ENCODE data around the gene SEC16B.

The SEC16B gene

GRCh38 chr1:177983482-177984135, 13.8 kb upstream of the SEC16B start:
- Histone ChIP-seq H3K27ac (ENCODE audit: low read depth, low read length) (no peak overlapping the region), H3K9me3 (ENCODE audit: control insufficient read depth, insufficient read depth, low read length) (no peaks in the 10 kb centered on the region), H3F3A (ENCODE audit: control insufficient read depth, insufficient read depth) (no peaks in the 10 kb centered on the region), H3K36me3 (ENCODE audit: control insufficient read depth, low read length) (no peaks in the 10 kb centered on the region), H3K4me1 (ENCODE audit: control insufficient read depth, low read length) (no peaks in the 10 kb centered on the region), H3K9me2 (replicated peaks; ENCODE audit: control insufficient read depth, low read length) (no peaks in the 10 kb centered on the region), H4K20me1 (ENCODE audit: control insufficient read depth, insufficient read depth, low read depth, low read length) (no peaks in the 10 kb centered on the region), H3K4me3 (ENCODE audit: low read length) (no peak overlapping the region), H3K27me3 (ENCODE audit: control insufficient read depth, low read length) (no peaks in the 10 kb centered on the region), H3K4me2 (ENCODE audit: low read length) (no peak overlapping the region), H3K79me2 (ENCODE audit: control insufficient read depth, low read length) (no peaks in the 10 kb centered on the region)
- TF ChIP-seq EZH2phosphoT487 (IDR thresholded peaks at IDR 0.05; ENCODE audit: borderline replicate concordance, low read length), result no peak
- TF ChIP-seq CTCF (IDR thresholded peaks at IDR 0.05; ENCODE audit: low read depth, low read length, poor library complexity, severe bottlenecking), result no peak

GRCh38 chr1:177983077-177983476, 13.2 kb upstream of the SEC16B start:
- no peak overlapping the region for H3K27ac ChIP-seq (ENCODE audit: low read depth, low read length)
- H3K4me1 ChIP-seq (ENCODE audit: control insufficient read depth, low read length), result no peaks in the 10 kb centered on the region
- no peaks in the 10 kb centered on the region for H3K27me3 ChIP-seq (ENCODE audit: control insufficient read depth, low read length)
- no peaks in the 10 kb centered on the region for H4K20me1 ChIP-seq (ENCODE audit: control insufficient read depth, insufficient read depth, low read depth, low read length)
- H3K9me3 ChIP-seq (ENCODE audit: control insufficient read depth, insufficient read depth, low read length), result no peaks in the 10 kb centered on the region
- H3F3A ChIP-seq (ENCODE audit: control insufficient read depth, insufficient read depth), result no peaks in the 10 kb centered on the region
- no peak overlapping the region for H3K4me2 ChIP-seq (ENCODE audit: low read length)
- H3K9me2 ChIP-seq (replicated peaks; ENCODE audit: control insufficient read depth, low read length), result no peaks in the 10 kb centered on the region
- no peak for TF ChIP-seq CTCF (IDR thresholded peaks at IDR 0.05; ENCODE audit: low read depth, low read length, poor library complexity, severe bottlenecking)
- no peak for TF ChIP-seq EZH2phosphoT487 (IDR thresholded peaks at IDR 0.05; ENCODE audit: borderline replicate concordance, low read length)
- H3K4me3 ChIP-seq (ENCODE audit: low read length), result no peak overlapping the region
- H3K79me2 ChIP-seq (ENCODE audit: control insufficient read depth, low read length), result no peaks in the 10 kb centered on the region
- no peaks in the 10 kb centered on the region for H3K36me3 ChIP-seq (ENCODE audit: control insufficient read depth, low read length)

- H3K9me2 ChIP-seq (replicated peaks; ENCODE audit: control insufficient read depth, low read length), result no peaks in the 10 kb centered on the region
Observed at GRCh38 chr1:177981200-177981599, 11.3 kb upstream of the SEC16B start.

More at GRCh38 chr1:177981200-177981599, 11.3 kb upstream of the SEC16B start:
- Histone ChIP-seq H3K4me3 (ENCODE audit: low read length) (no peak overlapping the region), H4K20me1 (ENCODE audit: control insufficient read depth, insufficient read depth, low read depth, low read length) (no peaks in the 10 kb centered on the region), H3F3A (ENCODE audit: control insufficient read depth, insufficient read depth) (no peaks in the 10 kb centered on the region), H3K4me2 (ENCODE audit: low read length) (no peak overlapping the region), H3K9me3 (ENCODE audit: control insufficient read depth, insufficient read depth, low read length) (no peaks in the 10 kb centered on the region), H3K4me1 (ENCODE audit: control insufficient read depth, low read length) (no peaks in the 10 kb centered on the region), H3K36me3 (ENCODE audit: control insufficient read depth, low read length) (no peaks in the 10 kb centered on the region), H3K27ac (ENCODE audit: low read depth, low read length) (no peak overlapping the region), H3K27me3 (ENCODE audit: control insufficient read depth, low read length) (no peaks in the 10 kb centered on the region), H3K79me2 (ENCODE audit: control insufficient read depth, low read length) (no peaks in the 10 kb centered on the region)
- TF ChIP-seq CTCF (IDR thresholded peaks at IDR 0.05; ENCODE audit: low read depth, low read length, poor library complexity, severe bottlenecking) (no peak), EZH2phosphoT487 (IDR thresholded peaks at IDR 0.05; ENCODE audit: borderline replicate concordance, low read length) (no peak)

Data from DOHH2 (cell line).